GM12878 (cell line): Measurements from ENCODE around the gene TSC22D3. TPM values are rescaled to one million over a fixed set of nuclear protein-coding genes. Genes with fewer than 3 reads are reported as not detected.

Experiments
- ATAC-seq: fragments of 200-7000 bp; cut with Tn5 transposase; 3 replicates; pipeline ENCODE4 v1.9.1; 2020; ENCODE audit warnings: mild to moderate bottlenecking, moderate library complexity
- BruUV-seq: library from RNA; stranded (reverse); fragments of 400-500 nt; replicated peaks from 2 replicates; lab custom pipeline; 2021; lab: Mats Ljungman, UMichigan
- CTCF ChIA-PET: fragments of 300-600 bp; sonication (Branson Sonifier 250); formaldehyde crosslinking; extraction: SDS; loops from one replicate; lab custom pipeline; 2021; ENCODE audit warnings: inconsistent platforms; lab: Yijun Ruan, JAX
- POLR2A ChIA-PET: fragments of 350-600 bp; formaldehyde crosslinking; extraction: SDS; loops from one replicate; lab custom pipeline; 2021; ENCODE audit warnings: inconsistent platforms; lab: Charles Lee
- RAD21 ChIA-PET: fragments of 300-600 bp; sonication (Branson Sonifier 250); formaldehyde crosslinking; loops from one replicate; lab custom pipeline; 2023; ENCODE audit warnings: antibody characterized with exemption; ENCODE audit not compliant: unreplicated experiment; lab: Charles Lee
- SMC1A ChIA-PET: fragments of 300-600 bp; sonication (Branson Sonifier 250); formaldehyde crosslinking; loops from one replicate; lab custom pipeline; 2023; ENCODE audit not compliant: unreplicated experiment, uncharacterized antibody; lab: Charles Lee
- DNase-seq: peaks from one replicate; pipeline ENCODE4 v3.0.0-alpha.2; 2011; ENCODE audit warnings: low read depth, low spot score
- FAIRE-seq: peaks from 3 replicates; lab custom pipeline; 2011; peaks lifted over from hg19 to GRCh38; lab: Jason Lieb, UNC
- H2AFZ ChIP-seq: 2 replicates; pipeline ENCODE4 v1.6.0; 2011; ENCODE audit warnings: low read depth, low read length, control low read depth; ENCODE audit not compliant: control insufficient read depth
- H3K27ac ChIP-seq: 2 replicates; pipeline ENCODE4 v1.5.1; 2011; ENCODE audit warnings: control low read depth; ENCODE audit not compliant: control insufficient read depth, insufficient read depth
- H3K27me3 ChIP-seq, 2 experiments: replicated peaks in 1 of 2; 2 replicates each; pipeline versions ENCODE4 v1.6.0 to v1.6.1; 2011; ENCODE audit warnings: low read length in 1 of 2; ENCODE audit not compliant: control insufficient read depth in 2 of 2, insufficient read depth in 2 of 2
- H3K36me3 ChIP-seq, 2 experiments: 2 replicates each; pipeline ENCODE4 v1.5.1; 2011; ENCODE audit warnings: low read length in 1 of 2; ENCODE audit not compliant: control insufficient read depth in 2 of 2, insufficient read depth in 2 of 2
- H3K4me1 ChIP-seq: 2 replicates; pipeline ENCODE4 v1.6.1; 2011; ENCODE audit warnings: mild to moderate bottlenecking, low read length, moderate library complexity, mixed read lengths; ENCODE audit not compliant: control insufficient read depth, insufficient read depth
- H3K4me2 ChIP-seq: 2 replicates; pipeline ENCODE4 v1.6.0; 2011; ENCODE audit warnings: control low read depth; ENCODE audit not compliant: control insufficient read depth, insufficient read depth
- H3K4me3 ChIP-seq: fragments of 200-600 bp; sonication (generic); 2 replicates; pipeline ENCODE4 v1.5.1; 2016
- H3K79me2 ChIP-seq: 2 replicates; pipeline ENCODE4 v1.6.0; 2011; ENCODE audit warnings: low read length; ENCODE audit not compliant: control insufficient read depth, insufficient read depth
- H3K9ac ChIP-seq: 2 replicates; pipeline ENCODE4 v1.8.0; 2011; ENCODE audit warnings: low read length, control low read depth, mixed read lengths; ENCODE audit not compliant: control insufficient read depth, insufficient read depth
- H3K9me3 ChIP-seq: replicated peaks from 3 replicates; pipeline ENCODE4 v1.5.1; 2011; ENCODE audit warnings: mild to moderate bottlenecking, low read length; ENCODE audit not compliant: control insufficient read depth, insufficient read depth
- H4K20me1 ChIP-seq: 2 replicates; pipeline ENCODE4 v1.6.0; 2011; ENCODE audit not compliant: control insufficient read depth, insufficient read depth
- CREM ChIP-seq: IDR thresholded peaks from 2 replicates; pipeline ENCODE4 v1.6.1; 2014; ENCODE audit warnings: antibody characterized with exemption, low read depth
- EP300 ChIP-seq, 2 experiments: fragments of 150-350 bp in 1 of 2; IDR thresholded peaks; 2 replicates each; pipeline ENCODE4 v1.6.1; 2011 to 2012; ENCODE audit warnings: low read depth in 2 of 2, low read length in 2 of 2, borderline replicate concordance in 1 of 2, improper control_type of control experiment in 1 of 2, inconsistent platforms in 1 of 2; ENCODE audit not compliant: control insufficient read depth in 1 of 2
- FOXM1 ChIP-seq: IDR thresholded peaks from 2 replicates; pipeline ENCODE4 v1.6.1; 2012; ENCODE audit warnings: low read depth, mild to moderate bottlenecking, inconsistent platforms, low read length, moderate library complexity
- GABPA ChIP-seq: IDR thresholded peaks from 2 replicates; pipeline ENCODE4 v1.6.1; 2014; ENCODE audit warnings: antibody characterized with exemption, low read depth, mild to moderate bottlenecking, inconsistent platforms
- HCFC1 ChIP-seq: fragments of 150-350 bp; IDR thresholded peaks from 2 replicates; pipeline ENCODE4 v1.6.1; 2014; ENCODE audit warnings: low read length
- HDAC6 ChIP-seq: fragments of 200-600 bp; sonication (generic); IDR thresholded peaks from one replicate; pipeline ENCODE4 v1.8.0; 2017; ENCODE audit warnings: antibody characterized with exemption; ENCODE audit not compliant: unreplicated experiment
- HDGF ChIP-seq: fragments of 450-650 bp; IDR thresholded peaks from 2 replicates; pipeline ENCODE4 v1.6.1; 2016; ENCODE audit warnings: antibody characterized with exemption
- IRF3 ChIP-seq: fragments of 450-650 bp; IDR thresholded peaks from 2 replicates; pipeline ENCODE4 v1.6.1; 2014; ENCODE audit warnings: mild to moderate bottlenecking
- MXI1 ChIP-seq: fragments of 150-350 bp; IDR thresholded peaks from 2 replicates; pipeline ENCODE4 v1.6.1; 2011; ENCODE audit warnings: low read depth, mild to moderate bottlenecking, inconsistent platforms, low read length, improper control_type of control experiment
- NBN ChIP-seq: fragments of 450-650 bp; IDR thresholded peaks from 2 replicates; pipeline ENCODE4 v1.6.1; 2016
- NFXL1 ChIP-seq: fragments of 450-650 bp; IDR thresholded peaks from 2 replicates; pipeline ENCODE4 v1.6.1; 2017; ENCODE audit warnings: antibody characterized with exemption, mild to moderate bottlenecking, borderline replicate concordance
- SMAD5 ChIP-seq: IDR thresholded peaks from 2 replicates; pipeline ENCODE4 v1.6.1; 2016; ENCODE audit warnings: antibody characterized with exemption, low read depth
- STAT3 ChIP-seq: IDR thresholded peaks from 2 replicates; pipeline ENCODE4 v1.6.1; 2011; ENCODE audit warnings: low read depth, low read length, improper control_type of control experiment
- TARDBP ChIP-seq: IDR thresholded peaks from 2 replicates; pipeline ENCODE4 v1.6.1; 2016; ENCODE audit warnings: borderline replicate concordance
- TCF12 ChIP-seq: IDR thresholded peaks from 2 replicates; pipeline ENCODE4 v1.6.1; 2011; ENCODE audit warnings: low read depth, mild to moderate bottlenecking, low read length
- TCF3 ChIP-seq: IDR thresholded peaks from 2 replicates; pipeline ENCODE4 v1.6.1; 2012; ENCODE audit warnings: low read depth, mild to moderate bottlenecking, low read length, borderline replicate concordance; ENCODE audit not compliant: insufficient read depth
- TCF7 ChIP-seq: IDR thresholded peaks from 2 replicates; pipeline ENCODE4 v1.6.1; 2014; ENCODE audit warnings: antibody characterized with exemption, borderline replicate concordance
- ZNF207 ChIP-seq: fragments of 450-650 bp; IDR thresholded peaks from 2 replicates; pipeline ENCODE4 v1.6.1; 2014; ENCODE audit warnings: antibody characterized with exemption, mild to moderate bottlenecking, borderline replicate concordance
- WGBS: methylation state at CpG from one replicate; pipeline ENCODE4 v1.1.6; 2016; ENCODE audit warnings: low lambda C conversion rate; ENCODE audit not compliant: insufficient replicate concordance, insufficient coverage; ENCODE audit errors: missing lambda C conversion rate; 5-methylcytosine and 5-hydroxymethylcytosine counted together
- in situ Hi-C: fragments of 300-500 bp; cut with MboI; formaldehyde crosslinking; loops from 9 replicates; pipeline ENCODE4 v1.14.3; 2018; ENCODE audit warnings: mixed read lengths
- intact Hi-C: fragments of 100-400 bp; cut with micrococcal nuclease; formaldehyde crosslinking; loops from one replicate; pipeline ENCODE4 v1.14.2; 2022; ENCODE audit not compliant: unreplicated experiment
- polyA plus RNA-seq, 11 experiments: library from polyadenylated mRNA; depleted of rRNA in 4 of 11; unstranded in 6 of 11; stranded (reverse) in 5 of 11; fragments of >200 nt; fragmentation: Nextera tagmentation in 4 of 11; fragmentation: Illumina TruSeq in 1 of 11; extraction: Ambion mirVana in 4 of 11; extraction: Trizol in 1 of 11; gene quantifications; 1 replicate in 1 of 11; 2 replicates in 10 of 11; pipeline versions ENCODE4 v1.2.1 to v1.2.3, GENCODE V29; 2011 to 2016; ENCODE audit warnings: inconsistent platforms in 2 of 11, missing spikeins in 2 of 11, low read depth in 1 of 11
- total RNA-seq, 4 experiments: library from RNA; depleted of rRNA in 3 of 4; stranded (reverse); fragments of >200 nt in 3 of 4; fragmentation: Illumina TruSeq in 1 of 4; extraction: Trizol in 1 of 4; gene quantifications; 2 replicates each; pipeline versions ENCODE4 v1.2.1 to v1.2.3, GENCODE V29; 2013 to 2021
- TF ChIP-seq, protein P1 (sequence below): fragments of 450-650 bp; formaldehyde crosslinking; IDR thresholded peaks from 2 replicates; pipeline ENCODE4 v1.4.0; 2020; ENCODE audit warnings: mild to moderate bottlenecking, moderate library complexity

The TSC22D3 gene
- total and polyA plus RNA-seq, 10 of the 15 experiments (the other 5 are each of a cell fraction or from before 2014, with no cell fraction given) = 4.6 to 122 (median 16.1) TPM

DNA sequence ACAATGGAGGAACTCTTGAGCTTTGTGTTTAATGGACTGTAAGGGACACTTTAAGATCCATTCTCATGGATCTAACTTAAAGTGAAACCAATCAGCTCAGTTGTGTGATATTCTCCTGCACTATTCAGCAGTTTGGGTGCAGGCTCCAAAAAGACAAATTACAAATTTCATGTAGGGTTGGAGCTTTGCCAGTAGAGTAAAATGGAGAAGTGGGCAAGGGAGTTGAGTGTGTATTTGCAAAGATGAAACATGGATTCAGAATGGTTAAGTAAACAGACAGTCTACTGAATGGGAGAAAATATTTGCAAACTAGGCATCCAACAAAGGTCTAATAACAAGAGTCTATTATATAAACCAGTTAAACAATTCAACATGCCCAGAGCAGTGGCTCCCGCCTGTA, 28.8 kb upstream of the TSC22D3 start (continued):
- no peak for TF ChIP-seq FOXM1
- TF ChIP-seq CREM = no peak

DNA sequence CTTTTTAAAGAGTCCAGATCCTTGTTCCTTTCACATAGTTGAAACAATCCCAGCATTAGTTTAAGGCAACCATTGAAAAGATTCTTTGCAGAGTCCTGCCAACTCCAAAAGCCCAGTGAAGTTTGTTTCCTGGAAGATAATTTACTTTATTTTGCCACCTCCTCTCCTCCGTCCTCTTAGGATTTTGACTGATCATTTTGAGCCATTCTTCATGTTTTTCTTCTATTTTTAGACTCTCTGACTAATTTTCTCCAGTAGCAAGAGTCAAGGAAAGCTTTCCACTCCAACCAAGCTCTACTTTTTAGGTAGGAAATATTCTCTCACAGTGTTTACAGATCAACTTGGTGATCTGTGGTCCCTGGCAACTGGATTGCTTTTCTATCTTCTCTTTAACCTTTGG, 12.2 kb upstream of the TSC22D3 start:
- no peaks in the 10 kb centered on the region for H4K20me1 ChIP-seq
- CTCF ChIA-PET = interaction anchor here (1.5 kb wide), 1 partner anchor 11 kb away, joined by 7 read pairs; the partner anchor contains the start of gene NCBP2L
- no peak for FAIRE-seq

More for the DNA sequence above, 12.2 kb upstream of the TSC22D3 start:
- H2AFZ ChIP-seq = no peak overlapping the region
- no peak overlapping the region for H3K27ac ChIP-seq
- TF ChIP-seq NBN (no peak), GABPA (no peak), SMAD5 (no peak), TCF7 (no peak), HDGF (no peak), TCF12 (no peak), IRF3 (no peak), HDAC6 (no peak), NFXL1 (no peak), TCF3 (no peak), MXI1 (no peak), ZNF207 (no peak), EP300 (IDR thresholded peaks at IDR 0.05; ENCODE audit: borderline replicate concordance in 1 of 2, control insufficient read depth in 1 of 2, low read depth in 2 of 2, low read length in 2 of 2) (no peak), FOXM1 (no peak), STAT3 (no peak), HCFC1 (no peak), TARDBP (no peak)
- TF ChIP-seq, protein P1, sequence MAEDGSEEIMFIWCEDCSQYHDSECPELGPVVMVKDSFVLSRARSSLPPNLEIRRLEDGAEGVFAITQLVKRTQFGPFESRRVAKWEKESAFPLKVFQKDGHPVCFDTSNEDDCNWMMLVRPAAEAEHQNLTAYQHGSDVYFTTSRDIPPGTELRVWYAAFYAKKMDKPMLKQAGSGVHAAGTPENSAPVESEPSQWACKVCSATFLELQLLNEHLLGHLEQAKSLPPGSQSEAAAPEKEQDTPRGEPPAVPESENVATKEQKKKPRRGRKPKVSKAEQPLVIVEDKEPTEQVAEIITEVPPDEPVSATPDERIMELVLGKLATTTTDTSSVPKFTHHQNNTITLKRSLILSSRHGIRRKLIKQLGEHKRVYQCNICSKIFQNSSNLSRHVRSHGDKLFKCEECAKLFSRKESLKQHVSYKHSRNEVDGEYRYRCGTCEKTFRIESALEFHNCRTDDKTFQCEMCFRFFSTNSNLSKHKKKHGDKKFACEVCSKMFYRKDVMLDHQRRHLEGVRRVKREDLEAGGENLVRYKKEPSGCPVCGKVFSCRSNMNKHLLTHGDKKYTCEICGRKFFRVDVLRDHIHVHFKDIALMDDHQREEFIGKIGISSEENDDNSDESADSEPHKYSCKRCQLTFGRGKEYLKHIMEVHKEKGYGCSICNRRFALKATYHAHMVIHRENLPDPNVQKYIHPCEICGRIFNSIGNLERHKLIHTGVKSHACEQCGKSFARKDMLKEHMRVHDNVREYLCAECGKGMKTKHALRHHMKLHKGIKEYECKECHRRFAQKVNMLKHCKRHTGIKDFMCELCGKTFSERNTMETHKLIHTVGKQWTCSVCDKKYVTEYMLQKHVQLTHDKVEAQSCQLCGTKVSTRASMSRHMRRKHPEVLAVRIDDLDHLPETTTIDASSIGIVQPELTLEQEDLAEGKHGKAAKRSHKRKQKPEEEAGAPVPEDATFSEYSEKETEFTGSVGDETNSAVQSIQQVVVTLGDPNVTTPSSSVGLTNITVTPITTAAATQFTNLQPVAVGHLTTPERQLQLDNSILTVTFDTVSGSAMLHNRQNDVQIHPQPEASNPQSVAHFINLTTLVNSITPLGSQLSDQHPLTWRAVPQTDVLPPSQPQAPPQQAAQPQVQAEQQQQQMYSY = no peak
- H3K9ac ChIP-seq = no peak overlapping the region
- H3K4me3 ChIP-seq = no peak overlapping the region
- WGBS = 0% methylated on average over 1 of the region's 1 CpG
- no peaks in the 10 kb centered on the region for H3K79me2 ChIP-seq
- no peak overlapping the region for H3K4me2 ChIP-seq
- in situ Hi-C loops = no loop called here
- DNase-seq = no peak
- intact Hi-C loops = no loop called here
- no peaks in the 10 kb centered on the region; a peak in 1 of 4 replicates for H3K27me3 ChIP-seq
- ChIA-PET POLR2A (no interaction called here), SMC1A (interaction anchor here (1.0 kb wide), 1 partner anchor 10 kb away, joined by 3 read pairs; the partner anchor contains the start of gene NCBP2L), RAD21 (no interaction called here)
- no peaks in the 10 kb centered on the region for H3K9me3 ChIP-seq
- no peaks in the 10 kb centered on the region for H3K36me3 ChIP-seq
- ATAC-seq = no peak
- no TSS peak for BruUV-seq
- H3K4me1 ChIP-seq = no peaks in the 10 kb centered on the region
